HCT116 (cell line): ENCODE data around the gene MXI1. TPM values are rescaled to one million over a fixed set of nuclear protein-coding genes. Genes with fewer than 3 reads are reported as not detected.
A peak's percentile ranks its signal among the peaks of the same experiment; 100 is the strongest.

Source experiments
- ATAC-seq: fragments of 200-7000 bp; cut with Tn5 transposase; 2 replicates; pipeline ENCODE4 v1.9.1; 2020; ENCODE audit warnings: mild to moderate bottlenecking, moderate library complexity
- BruUV-seq: library from RNA; stranded (reverse); fragments of 400-500 nt; replicated peaks from 2 replicates; lab custom pipeline; 2021; lab: Mats Ljungman, UMichigan
- CTCF ChIA-PET: fragments of 300-600 bp; sonication (Branson Sonifier 250); formaldehyde crosslinking; loops from one replicate; lab custom pipeline; 2021; ENCODE audit warnings: antibody characterized with exemption; lab: Charles Lee
- POLR2A ChIA-PET: fragments of 300-600, 350-600 bp; sonication (Branson Sonifier 250); formaldehyde crosslinking; loops from one replicate; lab custom pipeline; 2021; ENCODE audit warnings: antibody characterized with exemption; lab: Charles Lee
- RAD21 ChIA-PET, 2 experiments: fragments of 300-600 bp; sonication (Branson Sonifier 250); formaldehyde crosslinking; loops; one replicate each; lab custom pipeline; 2023; ENCODE audit warnings: low total read pairs in 2 of 2; ENCODE audit not compliant: uncharacterized antibody in 2 of 2, unreplicated experiment in 2 of 2, low non-redundant PET in 1 of 2; lab: Charles Lee
- DNase-seq: peaks from one replicate; pipeline ENCODE4 v3.0.0-alpha.2; 2010; ENCODE audit warnings: low read depth, low spot score
- H2AFZ ChIP-seq: fragments of 200-600 bp; shearing (Covaris generic), sonication (generic); 2 replicates; pipeline ENCODE4 v1.6.1; 2017; ENCODE audit warnings: low read depth, mixed run types, mixed read lengths, antibody characterized with exemption, low read length; ENCODE audit not compliant: poor library complexity, severe bottlenecking
- H3K27ac ChIP-seq: 2 replicates; pipeline ENCODE4 v1.5.1; 2012; ENCODE audit warnings: low read depth, low read length
- H3K27me3 ChIP-seq: fragments of 200-600 bp; sonication (generic); 2 replicates; pipeline ENCODE4 v1.6.1; 2016; ENCODE audit warnings: mixed run types, low read length, mixed read lengths; ENCODE audit not compliant: insufficient read depth
- H3K36me3 ChIP-seq, 2 experiments: fragments of 200-500 bp in 1 of 2; fragments of 200-600 bp in 1 of 2; sonication (Bioruptor generic) in 1 of 2; sonication (generic) in 1 of 2; 2 replicates each; pipeline versions ENCODE4 v1.5.1 to v1.6.1; 2014 to 2016; ENCODE audit warnings: low read length in 2 of 2, inconsistent platforms in 1 of 2, mixed read lengths in 1 of 2, mixed run types in 1 of 2; ENCODE audit not compliant: insufficient read depth in 2 of 2, control insufficient read depth in 1 of 2
- H3K4me1 ChIP-seq, 2 experiments: fragments of 200-600 bp in 1 of 2; sonication (generic) in 1 of 2; 2 replicates each; pipeline versions ENCODE4 v1.5.1 to v1.6.1; 2012 to 2017; ENCODE audit warnings: low read length in 2 of 2, inconsistent platforms in 1 of 2, mild to moderate bottlenecking in 1 of 2, mixed read lengths in 1 of 2, mixed run types in 1 of 2, moderate library complexity in 1 of 2; ENCODE audit not compliant: insufficient read depth in 2 of 2, control insufficient read depth in 1 of 2
- H3K4me2 ChIP-seq: fragments of 200-600 bp; sonication (generic); 2 replicates; pipeline ENCODE4 v1.6.1; 2017; ENCODE audit warnings: mixed run types, low read length, mixed read lengths
- H3K4me3 ChIP-seq, 2 experiments: fragments of 200-600 bp in 1 of 2; sonication (generic) in 1 of 2; replicated peaks in 1 of 2; 2 replicates each; pipeline ENCODE4 v1.5.1; 2011 to 2016; ENCODE audit warnings: low read length in 2 of 2, control low read depth in 1 of 2, low read depth in 1 of 2, mild to moderate bottlenecking in 1 of 2, mixed read lengths in 1 of 2, mixed run types in 1 of 2
- H3K79me2 ChIP-seq: fragments of 200-600 bp; sonication (generic); 2 replicates; pipeline ENCODE4 v1.6.1; 2017; ENCODE audit warnings: mild to moderate bottlenecking, mixed run types, low read length, moderate library complexity, mixed read lengths; ENCODE audit not compliant: insufficient read depth
- H3K9ac ChIP-seq: fragments of 200-600 bp; sonication (generic); 2 replicates; pipeline ENCODE4 v1.6.1; 2016; ENCODE audit warnings: low read length, mixed read lengths
- H3K9me2 ChIP-seq: fragments of 200-600 bp; sonication (generic), shearing (Covaris generic); 2 replicates; pipeline ENCODE4 v1.6.1; 2017; ENCODE audit warnings: mixed run types, mild to moderate bottlenecking, moderate library complexity; ENCODE audit not compliant: insufficient read depth
- H3K9me3 ChIP-seq, 2 experiments: fragments of 200-500 bp in 1 of 2; fragments of 200-600 bp in 1 of 2; sonication (Bioruptor generic) in 1 of 2; sonication (generic) in 1 of 2; 2 replicates each; pipeline ENCODE4 v1.6.1; 2014 to 2017; ENCODE audit warnings: low read length in 2 of 2, mixed read lengths in 2 of 2, inconsistent platforms in 1 of 2, low read depth in 1 of 2, mild to moderate bottlenecking in 1 of 2, mixed run types in 1 of 2, moderate library complexity in 1 of 2; ENCODE audit not compliant: control insufficient read depth in 1 of 2, insufficient read depth in 1 of 2
- H4K20me1 ChIP-seq: fragments of 200-600 bp; sonication (generic), shearing (Covaris generic); 2 replicates; pipeline ENCODE4 v1.6.1; 2017; ENCODE audit warnings: mixed run types, mild to moderate bottlenecking, moderate library complexity; ENCODE audit not compliant: insufficient read depth
- CBX3 ChIP-seq: IDR thresholded peaks from 2 replicates; pipeline ENCODE4 v1.6.1; 2012; ENCODE audit warnings: low read depth
- ELF1 ChIP-seq: IDR thresholded peaks from 2 replicates; pipeline ENCODE4 v1.6.1; 2012; ENCODE audit warnings: low read depth, borderline replicate concordance
- EZH2 ChIP-seq: fragments of 200-600 bp; sonication (generic); IDR thresholded peaks from 2 replicates; pipeline ENCODE4 v1.6.1; 2017; ENCODE audit warnings: antibody characterized with exemption, mixed run types
- FOSL1 ChIP-seq: IDR thresholded peaks from 2 replicates; pipeline ENCODE4 v1.6.1; 2012; ENCODE audit warnings: low read depth
- JUND ChIP-seq: IDR thresholded peaks from 2 replicates; pipeline ENCODE4 v1.6.1; 2012
- POLR2AphosphoS5 ChIP-seq: IDR thresholded peaks from 2 replicates; pipeline ENCODE4 v1.6.1; 2011; ENCODE audit warnings: mild to moderate bottlenecking, low read depth, low read length, moderate library complexity
- SIN3A ChIP-seq: IDR thresholded peaks from 2 replicates; pipeline ENCODE4 v1.6.1; 2012; ENCODE audit warnings: low read depth
- SP1 ChIP-seq: IDR thresholded peaks from 2 replicates; pipeline ENCODE4 v1.6.1; 2012; ENCODE audit warnings: low read depth
- SRF ChIP-seq: IDR thresholded peaks from 2 replicates; pipeline ENCODE4 v1.6.1; 2012; ENCODE audit warnings: low read depth
- TCF7L2 ChIP-seq: IDR thresholded peaks from 2 replicates; pipeline ENCODE4 v1.7.0; 2011; ENCODE audit warnings: borderline replicate concordance, inconsistent platforms; ENCODE audit not compliant: insufficient read depth, insufficient read length; ENCODE audit errors: extremely low read depth
- YY1 ChIP-seq: IDR thresholded peaks from 2 replicates; pipeline ENCODE4 v1.6.1; 2011; ENCODE audit warnings: low read length, low read depth, moderate library complexity, mild to moderate bottlenecking; ENCODE audit not compliant: insufficient replicate concordance; ENCODE audit errors: extremely low read depth
- ZNF274 ChIP-seq: fragments of 200-500 bp; sonication (Bioruptor generic); IDR thresholded peaks from 2 replicates; pipeline ENCODE4 v1.6.1; 2014; ENCODE audit warnings: mild to moderate bottlenecking, low read depth, low read length, inconsistent platforms
- intact Hi-C: fragments of 100-400 bp; cut with micrococcal nuclease; formaldehyde crosslinking; loops from 2 replicates; pipeline ENCODE4 v1.10.0; 2022
- total RNA-seq: library from RNA; stranded (reverse); gene quantifications from one replicate; pipeline ENCODE4 v1.2.1, GENCODE V29; 2021; ENCODE audit not compliant: unreplicated experiment
- TF ChIP-seq, protein P1 (sequence below): IDR thresholded peaks from 2 replicates; pipeline ENCODE4 v1.6.1; 2012

The MXI1 gene
- total RNA-seq, 1 experiment from 2014 or later, result 57.0 TPM

DNA sequence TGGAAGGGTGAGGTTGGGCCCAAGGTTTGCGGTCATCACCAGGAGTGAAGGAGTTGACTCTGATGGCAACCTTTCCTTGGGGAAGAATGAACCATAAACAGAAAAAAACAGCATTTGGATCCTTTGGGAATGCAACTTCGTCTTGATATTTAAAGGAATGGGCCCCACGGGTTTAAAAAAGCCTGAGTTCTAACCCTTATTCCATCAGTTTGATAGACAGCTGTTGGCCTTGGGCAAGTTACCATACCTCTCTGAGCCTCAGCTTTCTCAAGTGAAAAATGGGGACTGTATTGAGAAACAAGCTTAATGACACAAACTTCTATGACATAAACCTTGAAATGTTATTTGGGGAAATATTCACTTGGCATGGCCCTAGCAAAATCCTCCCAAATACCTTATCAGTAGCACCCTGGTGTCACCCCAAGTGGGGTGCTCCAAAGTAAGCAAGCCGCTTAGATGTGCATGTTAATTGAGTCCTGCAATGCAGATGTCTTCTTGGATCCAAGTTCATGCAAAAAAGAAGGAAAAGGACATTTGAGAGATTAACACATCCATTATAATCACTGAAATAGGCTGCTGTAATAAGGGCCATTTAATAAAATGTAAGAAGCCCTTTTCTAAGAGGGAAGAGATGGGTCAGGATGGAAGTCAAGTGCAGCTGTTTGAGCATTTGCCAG is 13.8 kb downstream of the MXI1 start:
- Histone ChIP-seq H3K36me3 (no peaks in the 10 kb centered on the region), H3K27ac (no peak overlapping the region), H3K9ac (peak overlapping the region; percentile 28), H2AFZ (peak overlapping the region; percentile 3)
- ChIA-PET RAD21 (interaction anchor here in 1 of 2 experiments (0.8 to 1.4 kb wide), 2 partner anchors 10 to 15 kb away, joined by 3 to 4 read pairs; no protein-coding TSS in a partner anchor), POLR2A (interaction anchor here (1.0 to 1.1 kb wide), 2 partner anchors 10 to 13 kb away, joined by 4 to 5 read pairs; no protein-coding TSS in a partner anchor)
- ATAC-seq (no peak), DNase-seq (no peak)
- no peak for TF ChIP-seq YY1
- no peak for TF ChIP-seq SP1
- no peak for TF ChIP-seq ELF1
- no peak for TF ChIP-seq ZNF274
- TF ChIP-seq FOSL1, result no peak
- TF ChIP-seq TCF7L2, result no peak
- no peak for TF ChIP-seq JUND
- TF ChIP-seq POLR2AphosphoS5, result no peak
- TF ChIP-seq, protein P1, sequence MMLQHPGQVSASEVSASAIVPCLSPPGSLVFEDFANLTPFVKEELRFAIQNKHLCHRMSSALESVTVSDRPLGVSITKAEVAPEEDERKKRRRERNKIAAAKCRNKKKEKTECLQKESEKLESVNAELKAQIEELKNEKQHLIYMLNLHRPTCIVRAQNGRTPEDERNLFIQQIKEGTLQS, result no peak
- no peak for TF ChIP-seq EZH2
- TF ChIP-seq SIN3A, result no peak
- no peak for TF ChIP-seq SRF
- no peak for TF ChIP-seq CBX3
- TF ChIP-seq, all 23 proteins: peak for 0
- peaks cover 19 to 33% of the 10 kb centered on the region in 2 experiments for H3K4me1 ChIP-seq
- H3K9me3 ChIP-seq, result no peaks in the 10 kb centered on the region
- H4K20me1 ChIP-seq, result no peaks in the 10 kb centered on the region
- H3K79me2 ChIP-seq, result no peaks in the 10 kb centered on the region
- no peaks in the 10 kb centered on the region for H3K27me3 ChIP-seq
- intact Hi-C loops, result loop anchor here (10.0 kb wide), 1 partner anchor 296 kb away; the partner anchor contains the start of gene XPNPEP1
- TSS peak; percentile 61 for BruUV-seq
- H3K4me3 ChIP-seq, result peak overlapping the region; percentile 27 to 52
- peak overlapping the region; percentile 79 for H3K4me2 ChIP-seq
- CTCF ChIA-PET, result interaction anchor here (0.7 to 4.1 kb wide), 8 partner anchors 12 to 337 kb away, joined by 3 to 55 read pairs (median 4); partner anchors contain the start of gene MXI1
- H3K9me2 ChIP-seq, result no peaks in the 10 kb centered on the region
